Lower leg skin (tissue), 4 donors: Measurements from ENCODE around the gene TAF12. TPM values are rescaled to one million over a fixed set of nuclear protein-coding genes. Genes with fewer than 3 reads are reported as not detected.
A peak's percentile ranks its signal among the peaks of the same experiment; 100 is the strongest.
"Not testable (repeated sequence)": the region's sequence is repeated elsewhere in the genome, so short reads cannot be mapped to it uniquely, and the experiment has no call there.

Experiments used
- DNase-seq, 2 donors: peaks; one replicate each; pipeline ENCODE4 v3.0.0-alpha.2; 2019; ENCODE audit warnings: low spot score in 2 of 2
- H3K4me3 ChIP-seq: fragments of 200-600 bp; sonication (generic); 2 replicates; pipeline ENCODE4 v1.5.1; 2017; ENCODE audit warnings: mild to moderate bottlenecking, low read depth; ENCODE audit not compliant: poor library complexity, severe bottlenecking
- CTCF ChIP-seq, 3 donors: fragments of 450-650 bp; IDR thresholded peaks; one replicate each; pipeline ENCODE4 v1.5.1; 2016; ENCODE audit warnings: antibody characterized with exemption in 3 of 3, mild to moderate bottlenecking in 3 of 3, moderate library complexity in 2 of 3
- POLR2A ChIP-seq, 2 donors: fragments of 450-650 bp; IDR thresholded peaks; one replicate each; pipeline ENCODE4 v1.6.1; 2016 to 2017; ENCODE audit warnings: antibody characterized with exemption in 2 of 2, mild to moderate bottlenecking in 1 of 2, moderate library complexity in 1 of 2
- WGBS, 2 donors: methylation state at CpG; one replicate each; pipeline ENCODE4 v1.1.5; 2018; 5-methylcytosine and 5-hydroxymethylcytosine counted together
- intact Hi-C: fragments of 100-400 bp; cut with DNase I; formaldehyde crosslinking; loops from one replicate; pipeline ENCODE4 v1.15.0; 2023; ENCODE audit warnings: low total_unique reads
- total RNA-seq, 4 donors: library from RNA; depleted of rRNA; stranded (reverse); fragments of >200 nt; gene quantifications; one replicate each; pipeline ENCODE4 v1.1.0, GENCODE V29; 2016

Gene TAF12
- 10 to 100 TPM; 19.3 to 28.8 (median 24.0) TPM for total RNA-seq

GRCh38 chr1:28642847-28643635 is at the start of gene TAF12:
Gene TAF12, minus strand, starts transcription at chr1:28643067. Its CDS starts 20,986 bp downstream, at chr1:28622081.
- TF ChIP-seq CTCF (IDR thresholded peaks at IDR 0.05) (no peak), POLR2A (IDR thresholded peaks at IDR 0.05) (peak in 1 of 2 donors; percentile 72)
- intact Hi-C loops: loop anchor here (10.0 kb wide), 1 partner anchor 132 kb away; no protein-coding TSS in a partner anchor
- DNase-seq: peak; percentile 89 to 97
- H3K4me3 ChIP-seq: peak within 1 kb of the TSS; percentile 79
- 0 to 1% methylated on average over 24 to 44 of the region's 49 CpGs for WGBS, 2 donors

- WGBS, 2 donors: 88 to 91% methylated on average over 1 of the region's 1 CpG
- intact Hi-C loops, DNase-seq, H3K4me3 ChIP-seq: not testable (repeated sequence)
Observed at GRCh38 chr1:28691627-28692026, 48.8 kb upstream of the TAF12 start.

GRCh38 chr1:28684937-28685336 is 42.1 kb upstream of the TAF12 start:
- WGBS, 2 donors: 91 to 95% methylated on average over 4 of the region's 4 CpGs
- intact Hi-C loops: no loop called here
- no peak overlapping the region for H3K4me3 ChIP-seq
- TF ChIP-seq POLR2A (IDR thresholded peaks at IDR 0.05): no peak
- no peak for TF ChIP-seq CTCF (IDR thresholded peaks at IDR 0.05)
- no peak for DNase-seq

- WGBS, 2 donors: 73 to 88% methylated on average over 6 of the region's 6 CpGs
- TF ChIP-seq CTCF (IDR thresholded peaks at IDR 0.05) (no peak), POLR2A (IDR thresholded peaks at IDR 0.05) (no peak)
- intact Hi-C loops: no loop called here
- no peak overlapping the region for H3K4me3 ChIP-seq
- DNase-seq: no peak
Observed at GRCh38 chr1:28682840-28683239, 40.0 kb upstream of the TAF12 start.

- WGBS, 2 donors: 96 to 99% methylated on average over 4 of the region's 4 CpGs
- intact Hi-C loops: no loop called here
- H3K4me3 ChIP-seq: no peak overlapping the region
- TF ChIP-seq CTCF (IDR thresholded peaks at IDR 0.05): no peak
- no peak for TF ChIP-seq POLR2A (IDR thresholded peaks at IDR 0.05)
- no peak for DNase-seq
Observed at GRCh38 chr1:28680151-28680550, 37.3 kb upstream of the TAF12 start.

GRCh38 chr1:28675924-28676257 is 33.0 kb upstream of the TAF12 start:
- intact Hi-C loops: no loop called here
- TF ChIP-seq POLR2A (IDR thresholded peaks at IDR 0.05) (no peak), CTCF (IDR thresholded peaks at IDR 0.05) (no peak)
- H3K4me3 ChIP-seq: no peak overlapping the region
- no peak for DNase-seq

- DNase-seq, H3K4me3 ChIP-seq, intact Hi-C loops: not testable (repeated sequence)
- WGBS, 2 donors: 95% methylated on average over 15 of the region's 15 CpGs
Observed at GRCh38 chr1:28672971-28673370, 30.1 kb upstream of the TAF12 start.
